SK-N-SH treated with all-trans-retinoic acid at 6 μM for 48 hours (cell line): ENCODE results near the gene WNK1.

ENCODE experiments used
- ATAC-seq: fragments of 200-7000 bp; cut with Tn5 transposase; 3 replicates; pipeline ENCODE4 v1.9.1; 2020; ENCODE audit warnings: mild to moderate bottlenecking, moderate library complexity
- ARNTL ChIP-seq: fragments of 450-650 bp; formaldehyde crosslinking; IDR thresholded peaks from 2 replicates; pipeline ENCODE4 v1.5.0; 2020; ENCODE audit warnings: low read depth, mild to moderate bottlenecking, moderate library complexity, borderline replicate concordance
- BACH2 ChIP-seq: fragments of 250-450 bp; sonication (Bioruptor Pico); IDR thresholded peaks from 2 replicates; pipeline ENCODE4 v1.9.0; 2021; ENCODE audit warnings: mild to moderate bottlenecking, borderline replicate concordance
- CSDC2 ChIP-seq: fragments of 250-450 bp; sonication (Bioruptor Pico); IDR thresholded peaks from 2 replicates; pipeline ENCODE4 v1.5.0; 2020; ENCODE audit warnings: mild to moderate bottlenecking, moderate library complexity
- CSRNP3 ChIP-seq: fragments of 250-450 bp; sonication (Bioruptor Pico); IDR thresholded peaks from 2 replicates; pipeline ENCODE4 v1.5.1; 2021; ENCODE audit warnings: mild to moderate bottlenecking, moderate library complexity
- ESRRG ChIP-seq: fragments of 250-450 bp; sonication (Bioruptor Pico); IDR thresholded peaks from 2 replicates; pipeline ENCODE4 v1.6.1; 2021; ENCODE audit warnings: mild to moderate bottlenecking
- GLIS3 ChIP-seq: fragments of 250-450 bp; sonication (Bioruptor Pico); IDR thresholded peaks from 2 replicates; pipeline ENCODE4 v1.5.0; 2020; ENCODE audit warnings: mild to moderate bottlenecking, moderate library complexity
- ISL1 ChIP-seq: fragments of 250-450 bp; sonication (Bioruptor Pico); IDR thresholded peaks from 2 replicates; pipeline ENCODE4 v2.1.2; 2022; ENCODE audit warnings: mild to moderate bottlenecking, moderate library complexity
- OSR1 ChIP-seq: fragments of 250-450 bp; sonication (Bioruptor Pico); IDR thresholded peaks from 2 replicates; pipeline ENCODE4 v1.8.0; 2022; ENCODE audit warnings: moderate library complexity, mild to moderate bottlenecking, inconsistent platforms
- PATZ1 ChIP-seq: fragments of 250-450 bp; sonication (Bioruptor Pico); IDR thresholded peaks from 2 replicates; pipeline ENCODE4 v1.8.0; 2020; ENCODE audit warnings: mild to moderate bottlenecking, moderate library complexity, borderline replicate concordance
- POU6F1 ChIP-seq: fragments of 250-450 bp; sonication (Bioruptor Pico); IDR thresholded peaks from 2 replicates; pipeline ENCODE4 v1.8.0; 2021; ENCODE audit warnings: low read depth, mild to moderate bottlenecking, moderate library complexity, borderline replicate concordance
- PPARA ChIP-seq: fragments of 250-450 bp; sonication (Bioruptor Pico); IDR thresholded peaks from 2 replicates; pipeline ENCODE4 v1.5.0; 2020; ENCODE audit warnings: mild to moderate bottlenecking, borderline replicate concordance
- TCF4 ChIP-seq: fragments of 250-450 bp; sonication (Bioruptor Pico); IDR thresholded peaks from 2 replicates; pipeline ENCODE4 v1.8.0; 2021; ENCODE audit warnings: mild to moderate bottlenecking, moderate library complexity, borderline replicate concordance
- TOX ChIP-seq: fragments of 250-450 bp; sonication (Bioruptor Pico); IDR thresholded peaks from 2 replicates; pipeline ENCODE4 v1.8.0; 2021; ENCODE audit warnings: mild to moderate bottlenecking, moderate library complexity, borderline replicate concordance
- TSHZ2 ChIP-seq: fragments of 250-450 bp; sonication (Bioruptor Pico); IDR thresholded peaks from 2 replicates; pipeline ENCODE4 v1.5.0; 2020; ENCODE audit warnings: mild to moderate bottlenecking, moderate library complexity
- ZC3H10 ChIP-seq: fragments of 250-450 bp; sonication (Bioruptor Pico); IDR thresholded peaks from 2 replicates; pipeline ENCODE4 v1.5.1; 2021; ENCODE audit warnings: mild to moderate bottlenecking, moderate library complexity
- ZFP3 ChIP-seq: fragments of 250-450 bp; sonication (Bioruptor Pico); IDR thresholded peaks from 2 replicates; pipeline ENCODE4 v1.5.0; 2020; ENCODE audit warnings: mild to moderate bottlenecking, moderate library complexity
- ZFP30 ChIP-seq: fragments of 450-650 bp; formaldehyde crosslinking; IDR thresholded peaks from 2 replicates; pipeline ENCODE4 v1.5.0; 2022; ENCODE audit warnings: mild to moderate bottlenecking, moderate library complexity
- ZNF565 ChIP-seq: fragments of 450-650 bp; formaldehyde crosslinking; conservative IDR thresholded peaks from 2 replicates; pipeline ENCODE4 v1.5.0; 2020; ENCODE audit warnings: low read depth, mild to moderate bottlenecking, moderate library complexity
- ZNF70 ChIP-seq: fragments of 450-650 bp; formaldehyde crosslinking; IDR thresholded peaks from 2 replicates; pipeline ENCODE4 v1.5.0; 2020; ENCODE audit warnings: mild to moderate bottlenecking, moderate library complexity
- ZNF8 ChIP-seq: fragments of 450-650 bp; formaldehyde crosslinking; IDR thresholded peaks from 2 replicates; pipeline ENCODE4 v1.5.0; 2020; ENCODE audit warnings: mild to moderate bottlenecking, moderate library complexity

WNK1 gene

GRCh38 chr12:738712-739111, 13.7 kb upstream of the WNK1 start:
- no peak for TF ChIP-seq TCF4 (CRISPR knock-in tag)
- TF ChIP-seq ZNF70 (CRISPR knock-in tag), result no peak
- no peak for ATAC-seq

- no peak for ATAC-seq
- TF ChIP-seq TCF4 (CRISPR knock-in tag), result no peak
- TF ChIP-seq ZNF565 (CRISPR knock-in tag), result no peak
- TF ChIP-seq ARNTL (CRISPR knock-in tag), result no peak
- TF ChIP-seq, all 23 proteins: peak for 0
Measured at GRCh38 chr12:739349-739748, 13.0 kb upstream of the WNK1 start.

- ATAC-seq, result no peak
- TF ChIP-seq ISL1 (CRISPR knock-in tag) (no peak), ARNTL (CRISPR knock-in tag) (no peak), BACH2 (CRISPR knock-in tag) (no peak), PATZ1 (CRISPR knock-in tag) (no peak), POU6F1 (CRISPR knock-in tag) (no peak)
Measured at GRCh38 chr12:740921-741320, 11.5 kb upstream of the WNK1 start.

- no peak for ATAC-seq
- TF ChIP-seq PPARA (CRISPR knock-in tag) (no peak), ARNTL (CRISPR knock-in tag) (no peak), ZFP3 (CRISPR knock-in tag) (no peak), TSHZ2 (CRISPR knock-in tag) (no peak), ZNF565 (CRISPR knock-in tag) (no peak), ZC3H10 (CRISPR knock-in tag) (no peak), ZFP30 (CRISPR knock-in tag) (no peak), TOX (no peak), BACH2 (CRISPR knock-in tag) (no peak), GLIS3 (CRISPR knock-in tag) (no peak), ZNF8 (CRISPR knock-in tag) (no peak), TCF4 (CRISPR knock-in tag) (no peak)
Measured at GRCh38 chr12:749751-750270, 2.6 kb upstream of the WNK1 start.

- ATAC-seq, result no peak
- TF ChIP-seq CSDC2 (CRISPR knock-in tag) (no peak), POU6F1 (CRISPR knock-in tag) (no peak), ZC3H10 (CRISPR knock-in tag) (no peak), CSRNP3 (no peak), ESRRG (CRISPR knock-in tag) (no peak), PATZ1 (CRISPR knock-in tag) (no peak), ISL1 (CRISPR knock-in tag) (no peak), PPARA (CRISPR knock-in tag) (no peak), OSR1 (no peak), ZNF8 (CRISPR knock-in tag) (no peak), ZFP3 (CRISPR knock-in tag) (no peak), TCF4 (CRISPR knock-in tag) (no peak), TOX (no peak), ARNTL (CRISPR knock-in tag) (no peak)
Measured at GRCh38 chr12:750366-751191, 1.8 kb upstream of the WNK1 start.
